Right lobe of liver (tissue), 4 donors: ENCODE results near the gene RAB38.

Source experiments
- POLR2A ChIP-seq: fragments of 450-650 bp; IDR thresholded peaks from one replicate; pipeline ENCODE4 v1.6.1; 2017; ENCODE audit warnings: antibody characterized with exemption, mild to moderate bottlenecking
- TF ChIP-seq, protein P1 (sequence below), 4 donors: fragments of 200-600 bp in 3 of 4; fragments of 450-650 bp in 1 of 4; IDR thresholded peaks; one replicate each; pipeline versions ENCODE4 v1.5.1 to v1.8.0; 2016 to 2022; ENCODE audit warnings: antibody characterized with exemption in 4 of 4, mild to moderate bottlenecking in 2 of 4
- donor health status: DM: no; HTN: no; CAD: no.
- donor health status: DM: no; HTN: no; CAD: no.
- donor health status: DM: no; HTN: yes; CAD: no.

DNA sequence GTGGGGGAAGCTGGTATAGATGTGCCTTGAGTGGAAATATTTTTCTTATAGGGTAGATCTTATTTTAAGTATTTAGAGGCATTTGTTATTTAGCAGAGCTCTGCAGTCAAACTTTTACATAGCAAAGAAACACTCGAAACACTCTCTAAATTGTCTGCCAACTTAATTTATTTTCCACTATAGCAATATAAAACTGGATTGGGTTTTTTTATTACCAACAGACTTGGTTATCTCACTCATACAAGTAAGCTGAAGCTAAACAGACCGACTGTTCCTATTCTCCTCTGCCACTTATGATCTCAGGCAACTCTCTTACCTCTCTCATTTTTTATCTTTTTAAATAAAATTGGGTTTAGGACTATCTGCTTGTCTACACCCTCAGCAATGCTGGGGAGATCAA is 4.6 kb downstream of the RAB38 start:
- no peak for TF ChIP-seq POLR2A
- TF ChIP-seq, protein P1, sequence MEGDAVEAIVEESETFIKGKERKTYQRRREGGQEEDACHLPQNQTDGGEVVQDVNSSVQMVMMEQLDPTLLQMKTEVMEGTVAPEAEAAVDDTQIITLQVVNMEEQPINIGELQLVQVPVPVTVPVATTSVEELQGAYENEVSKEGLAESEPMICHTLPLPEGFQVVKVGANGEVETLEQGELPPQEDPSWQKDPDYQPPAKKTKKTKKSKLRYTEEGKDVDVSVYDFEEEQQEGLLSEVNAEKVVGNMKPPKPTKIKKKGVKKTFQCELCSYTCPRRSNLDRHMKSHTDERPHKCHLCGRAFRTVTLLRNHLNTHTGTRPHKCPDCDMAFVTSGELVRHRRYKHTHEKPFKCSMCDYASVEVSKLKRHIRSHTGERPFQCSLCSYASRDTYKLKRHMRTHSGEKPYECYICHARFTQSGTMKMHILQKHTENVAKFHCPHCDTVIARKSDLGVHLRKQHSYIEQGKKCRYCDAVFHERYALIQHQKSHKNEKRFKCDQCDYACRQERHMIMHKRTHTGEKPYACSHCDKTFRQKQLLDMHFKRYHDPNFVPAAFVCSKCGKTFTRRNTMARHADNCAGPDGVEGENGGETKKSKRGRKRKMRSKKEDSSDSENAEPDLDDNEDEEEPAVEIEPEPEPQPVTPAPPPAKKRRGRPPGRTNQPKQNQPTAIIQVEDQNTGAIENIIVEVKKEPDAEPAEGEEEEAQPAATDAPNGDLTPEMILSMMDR (IDR thresholded peaks at IDR 0.05), result no peak
